Cardiac septum (tissue), 1 donor: ENCODE results near the gene GUCY2D. TPM values are rescaled to one million over a fixed set of nuclear protein-coding genes. Genes with fewer than 3 reads are reported as not detected.
"Not testable (repeated sequence)": the region's sequence is repeated elsewhere in the genome, so short reads cannot be mapped to it uniquely, and the experiment has no call there.

ENCODE experiments used
- DNase-seq: peaks from one replicate; pipeline ENCODE4 v3.0.0-alpha.2; 2020; ENCODE audit warnings: low spot score
- intact Hi-C: fragments of 100-400 bp; cut with DNase I; formaldehyde crosslinking; loops from one replicate; pipeline ENCODE4 v1.14.0; 2022
- total RNA-seq: library from RNA; stranded (reverse); fragmentation: NEBNext Ultra II Directional; extraction: Animal tissue kit (Norgen Biotek cat#: 25700); gene quantifications from one replicate; pipeline ENCODE4 v1.2.1, GENCODE V29; 2021
- donor health status: DM: no; HTN: no; CAD: no.

GUCY2D gene
- total RNA-seq, 1 donor from 2014 or later: not detected

DNA sequence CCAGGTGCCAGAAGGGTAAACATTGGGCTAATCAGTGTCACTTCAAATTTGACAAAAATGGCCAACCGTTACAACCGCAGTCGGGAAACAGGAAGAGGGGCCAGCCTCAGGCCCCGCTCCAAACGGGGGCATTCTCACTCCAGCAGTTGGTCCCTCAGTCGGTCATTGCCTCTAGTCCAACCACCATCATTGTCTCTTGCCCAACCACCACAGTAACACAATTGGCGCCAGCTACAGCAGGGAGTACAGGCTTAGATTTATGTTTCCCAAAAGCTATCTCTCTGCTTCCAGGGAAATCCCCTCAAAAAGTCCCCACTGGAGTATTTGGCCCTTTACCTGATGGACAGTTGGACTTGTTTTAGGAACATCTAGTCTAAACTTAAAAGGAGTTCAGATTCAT, 56.7 kb downstream of the GUCY2D start:
- intact Hi-C loops: loop anchor here (5.0 kb wide), 1 partner anchor 317 kb away; no protein-coding TSS in a partner anchor
- peak; percentile 7 for DNase-seq

- DNase-seq: peak; percentile 20
- intact Hi-C loops: loop anchor here (5.0 kb wide), 1 partner anchor 52 kb away; no protein-coding TSS in a partner anchor
These were observed 57.9 kb downstream of the GUCY2D start for GRCh38 chr17:8060274-8060673.

- intact Hi-C loops: loop anchor here (5.0 kb wide), 1 partner anchor 50 kb away; no protein-coding TSS in a partner anchor
- not testable (repeated sequence) for DNase-seq
These were observed 59.4 kb downstream of the GUCY2D start for GRCh38 chr17:8061851-8062250.

DNA sequence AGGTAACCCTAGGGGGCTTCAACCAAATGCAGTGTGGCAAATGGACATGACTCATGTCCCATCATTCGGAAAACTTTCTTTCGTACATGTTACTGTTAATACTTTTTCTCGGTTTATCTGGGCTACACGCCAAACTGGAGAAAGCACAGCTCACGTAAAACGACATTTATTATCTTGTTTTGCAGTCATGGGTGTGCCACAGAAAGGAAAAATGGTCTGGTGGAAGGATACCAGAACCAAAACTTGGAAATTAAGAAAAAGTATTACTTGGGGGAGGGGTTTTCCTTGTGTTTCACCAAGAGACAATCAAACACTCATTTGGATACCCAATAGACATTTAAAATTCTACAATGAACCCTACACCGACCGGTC, 60.0 kb downstream of the GUCY2D start:
- intact Hi-C loops: loop anchor here (5.0 kb wide), 1 partner anchor 50 kb away; no protein-coding TSS in a partner anchor
- DNase-seq: no peak

GRCh38 chr17:8062807-8063483, 60.5 kb downstream of the GUCY2D start:
- intact Hi-C loops: loop anchor here (5.0 kb wide), 1 partner anchor 49 kb away; no protein-coding TSS in a partner anchor
- no peak for DNase-seq

DNA sequence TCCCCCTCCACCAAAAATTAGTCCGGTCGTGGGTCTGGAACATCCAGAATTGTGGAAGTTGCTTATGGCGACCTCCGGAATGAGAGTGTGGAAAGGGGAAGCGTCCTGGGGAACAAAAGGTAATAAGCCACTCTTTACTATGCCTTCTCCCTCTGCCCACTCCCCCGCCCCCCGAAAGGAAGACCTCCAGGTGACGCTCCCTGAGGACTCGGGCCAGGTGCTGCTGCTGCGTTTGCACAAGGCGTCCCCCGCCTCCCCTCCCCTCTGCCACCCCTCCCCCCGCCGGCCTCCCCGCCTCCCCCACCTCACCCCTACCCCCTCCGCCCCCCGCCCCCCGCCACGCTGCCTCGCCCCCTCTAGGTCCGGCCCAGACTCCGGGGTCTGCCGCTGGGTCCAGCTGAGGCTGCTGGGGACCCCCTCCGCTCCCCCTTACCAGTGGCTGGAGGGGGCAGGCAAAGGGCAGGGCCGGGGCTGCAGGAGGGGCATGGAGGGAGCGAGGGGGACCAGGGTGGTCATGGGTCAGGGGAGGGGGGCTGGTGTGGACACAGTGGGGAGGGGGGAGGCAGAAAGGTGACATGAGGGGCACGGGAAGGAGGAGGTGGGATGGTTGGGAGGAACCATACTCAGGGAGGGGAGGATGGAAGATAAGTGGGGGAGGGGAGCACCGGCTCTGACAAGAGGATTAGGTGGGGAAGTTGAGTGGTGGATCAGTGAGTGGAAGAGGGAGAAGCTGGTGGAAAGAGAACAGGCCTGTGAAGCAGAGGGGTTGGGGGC, 61.5 kb downstream of the GUCY2D start:
- DNase-seq: no peak
- intact Hi-C loops: loop anchor here (5.0 kb wide), 1 partner anchor 48 kb away; no protein-coding TSS in a partner anchor

- DNase-seq: no peak
- intact Hi-C loops: loop anchor here (5.0 kb wide), 1 partner anchor 48 kb away; no protein-coding TSS in a partner anchor
These were observed 62.2 kb downstream of the GUCY2D start for GRCh38 chr17:8064561-8065019.

- intact Hi-C loops: no loop called here
- no peak for DNase-seq
These were observed 64.7 kb downstream of the GUCY2D start for GRCh38 chr17:8066841-8067775.

- DNase-seq: no peak
- intact Hi-C loops: no loop called here
These were observed 65.4 kb downstream of the GUCY2D start for GRCh38 chr17:8067806-8068205.

GRCh38 chr17:8068736-8069586, 66.5 kb downstream of the GUCY2D start:
- intact Hi-C loops: no loop called here
- no peak for DNase-seq

GRCh38 chr17:8069587-8069860, 67.1 kb downstream of the GUCY2D start:
- intact Hi-C loops: no loop called here
- no peak for DNase-seq

Other genes with a start within 250 kb of the GUCY2D start
- gene KDM6B, start 168.4 kb upstream of the GUCY2D start, total RNA-seq: 22.1 TPM
- 14.7 TPM for gene TMEM88, start 147.5 kb upstream of the GUCY2D start, total RNA-seq
- 68.8 TPM for gene NAA38, start 145.1 kb upstream of the GUCY2D start, total RNA-seq
- gene CYB5D1, start 144.6 kb upstream of the GUCY2D start, total RNA-seq: 12.2 TPM
- gene CHD3, start 113.8 kb upstream of the GUCY2D start, total RNA-seq: 14.2 TPM
- 1.00 TPM for gene RNF227, start 86.3 kb upstream of the GUCY2D start, total RNA-seq
- 0.43 TPM for gene KCNAB3, start 72.8 kb upstream of the GUCY2D start, total RNA-seq
- 114 TPM for gene TRAPPC1, start 70.7 kb upstream of the GUCY2D start, total RNA-seq
- 12.0 TPM for gene CNTROB, start 70.4 kb upstream of the GUCY2D start, total RNA-seq
- not detected for gene ALOX15B, start 36.4 kb downstream of the GUCY2D start, total RNA-seq
- not detected for gene ALOX12B, start 85.1 kb downstream of the GUCY2D start, total RNA-seq
- not detected for gene ALOXE3, start 115.9 kb downstream of the GUCY2D start, total RNA-seq
- 0.65 TPM for gene HES7, start 121.5 kb downstream of the GUCY2D start, total RNA-seq
- gene PER1, start 149.8 kb downstream of the GUCY2D start, total RNA-seq: 47.8 TPM
- 63.9 TPM for gene VAMP2, start 160.3 kb downstream of the GUCY2D start, total RNA-seq
- 8.7 TPM for gene TMEM107, start 173.8 kb downstream of the GUCY2D start, total RNA-seq
- 6.8 TPM for gene BORCS6, start 187.6 kb downstream of the GUCY2D start, total RNA-seq
- 0.83 TPM for gene AURKB, start 208.0 kb downstream of the GUCY2D start, total RNA-seq
- gene CTC1, start 245.4 kb downstream of the GUCY2D start, total RNA-seq: 13.4 TPM
- 11.2 TPM for gene PFAS, start 246.7 kb downstream of the GUCY2D start, total RNA-seq